Endodermal cell (in vitro differentiated cells): ENCODE results near the gene ATRNL1. TPM values are rescaled to one million over a fixed set of nuclear protein-coding genes. Genes with fewer than 3 reads are reported as not detected.
A peak's percentile ranks its signal among the peaks of the same experiment; 100 is the strongest.

Experiments used
- DNase-seq: peaks from one replicate; pipeline ENCODE4 v3.0.0-alpha.2; 2017
- H3K27ac ChIP-seq: 2 replicates; pipeline ENCODE4 v1.5.1; 2013; ENCODE audit warnings: mild to moderate bottlenecking, low read depth, low read length, moderate library complexity
- H3K27me3 ChIP-seq: 2 replicates; pipeline ENCODE4 v1.6.1; 2013; ENCODE audit warnings: mild to moderate bottlenecking, low read length, moderate library complexity; ENCODE audit not compliant: insufficient read depth, control insufficient read depth, poor library complexity, severe bottlenecking
- H3K36me3 ChIP-seq: 2 replicates; pipeline ENCODE4 v1.7.0; 2013; ENCODE audit warnings: mild to moderate bottlenecking, low read length, moderate library complexity; ENCODE audit not compliant: control insufficient read depth, insufficient read depth
- H3K4me1 ChIP-seq: one replicate; pipeline ENCODE4 v1.7.0; 2013; ENCODE audit warnings: low read length; ENCODE audit not compliant: control insufficient read depth, insufficient read depth
- H3K4me3 ChIP-seq: 2 replicates; pipeline ENCODE4 v1.5.1; 2013; ENCODE audit warnings: mild to moderate bottlenecking, low read length, moderate library complexity
- H3K9ac ChIP-seq: 2 replicates; pipeline ENCODE4 v1.6.1; 2013; ENCODE audit warnings: mild to moderate bottlenecking, low read length, moderate library complexity; ENCODE audit not compliant: poor library complexity, severe bottlenecking; ENCODE audit errors: extremely low read depth
- H3K9me3 ChIP-seq: 2 replicates; pipeline ENCODE4 v1.6.1; 2013; ENCODE audit warnings: mild to moderate bottlenecking, low read length, moderate library complexity; ENCODE audit not compliant: control insufficient read depth
- H3K27ac Mint-ChIP-seq: 2 replicates; pipeline ENCODE4 v1.8.0; 2020; ENCODE audit warnings: mixed read lengths
- H3K27me3 Mint-ChIP-seq: 2 replicates; pipeline ENCODE4 v1.8.0; 2021; ENCODE audit warnings: mild to moderate bottlenecking, mixed read lengths; ENCODE audit not compliant: insufficient read depth
- H3K36me3 Mint-ChIP-seq: 2 replicates; pipeline ENCODE4 v1.8.0; 2020; ENCODE audit warnings: low read depth, mixed read lengths
- H3K4me1 Mint-ChIP-seq: 2 replicates; pipeline ENCODE4 v1.8.0; 2020; ENCODE audit warnings: mixed read lengths
- H3K4me3 Mint-ChIP-seq: 2 replicates; pipeline ENCODE4 v1.8.0; 2020; ENCODE audit warnings: mild to moderate bottlenecking, moderate library complexity, mixed read lengths
- H3K9me3 Mint-ChIP-seq: 2 replicates; pipeline ENCODE4 v1.8.0; 2020; ENCODE audit warnings: mild to moderate bottlenecking, mixed read lengths
- CTCF ChIP-seq: fragments of 200-600 bp; sonication (generic); conservative IDR thresholded peaks from 2 replicates; pipeline ENCODE4 v1.5.0; 2021; ENCODE audit warnings: antibody characterized with exemption, mild to moderate bottlenecking
- WGBS, 2 experiments: methylation state at CpG; one replicate each; pipeline versions ENCODE4 v1.1.5 to v1.1.7; 2013; ENCODE audit warnings: missing lambda C conversion rate in 2 of 2, mixed read lengths in 1 of 2; ENCODE audit not compliant: insufficient coverage in 1 of 2, insufficient read length in 1 of 2; 5-methylcytosine and 5-hydroxymethylcytosine counted together
- total RNA-seq, 2 donors: library from RNA; stranded (reverse); fragmentation: NEBNext Ultra II Directional in 1 of 2; extraction: Animal tissue kit (Norgen Biotek cat#: 25700) in 1 of 2; gene quantifications; 2 replicates in 1 of 2; 3 replicates in 1 of 2; pipeline ENCODE4 v1.2.1, GENCODE V29; 2021

The ATRNL1 gene
- total RNA-seq, 2 donors from 2014 or later, result 8.0 to 9.0 TPM

DNA sequence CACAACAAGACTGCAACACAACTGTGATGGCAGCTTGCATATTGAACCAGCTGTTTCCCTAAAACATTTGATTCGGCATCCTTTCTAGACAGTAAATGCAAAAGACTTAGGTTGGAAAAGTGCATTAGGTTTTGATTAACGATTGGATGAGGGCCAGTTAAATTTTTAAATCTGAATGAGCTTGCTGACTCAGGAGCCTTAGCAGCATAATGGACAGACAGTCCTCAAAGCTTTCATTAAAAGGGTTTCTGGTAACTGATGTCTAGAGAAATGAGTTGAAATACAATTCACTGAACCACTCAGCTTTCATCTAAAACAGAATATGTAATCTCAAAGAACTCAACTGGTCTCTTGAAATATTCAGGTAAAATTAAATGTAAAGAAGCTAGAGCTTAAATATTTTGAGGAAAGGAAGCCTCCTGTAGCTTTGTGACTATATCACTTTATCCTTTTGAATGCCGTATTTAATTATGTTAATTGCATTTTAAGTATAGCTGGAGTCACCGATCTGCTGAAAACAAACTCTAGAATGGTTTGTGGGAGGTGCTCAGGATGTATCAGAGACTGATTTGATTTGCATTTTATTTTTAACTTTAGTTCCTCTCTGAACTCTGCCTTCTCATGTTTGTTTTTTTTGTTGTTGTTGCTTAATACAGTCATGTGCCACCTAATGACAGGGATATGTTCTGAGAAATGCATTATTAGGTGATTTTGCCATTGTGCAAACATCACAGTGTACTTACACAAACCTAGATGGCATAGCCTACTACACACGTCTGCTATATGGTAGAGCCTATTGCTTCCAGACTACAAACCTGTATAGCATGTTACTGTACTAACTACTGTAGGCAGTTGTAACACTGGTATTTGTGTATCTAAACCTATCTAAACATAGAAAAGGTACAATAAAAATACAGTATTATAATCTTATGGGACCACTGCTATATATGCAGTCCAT is 29.2 kb upstream of the ATRNL1 start:
- Histone ChIP-seq H3K36me3 (no peaks in the 10 kb centered on the region), H3K4me1 (peaks cover 3% of the 10 kb centered on the region), H3K9me3 (no peaks in the 10 kb centered on the region), H3K27ac (no peak overlapping the region), H3K9ac (no peak overlapping the region), H3K27me3 (no peaks in the 10 kb centered on the region), H3K4me3 (no peak overlapping the region)
- TF ChIP-seq CTCF, result no peak
- Mint-ChIP-seq H3K27me3 (no peaks in the 10 kb centered on the region), H3K27ac (no peak overlapping the region), H3K4me1 (peaks cover 10% of the 10 kb centered on the region), H3K36me3 (no peaks in the 10 kb centered on the region), H3K4me3 (no peak overlapping the region), H3K9me3 (no peaks in the 10 kb centered on the region)
- no peak for DNase-seq
- 74 to 95% methylated on average over 3 to 5 of the region's 5 CpGs for WGBS, 2 experiments

DNA sequence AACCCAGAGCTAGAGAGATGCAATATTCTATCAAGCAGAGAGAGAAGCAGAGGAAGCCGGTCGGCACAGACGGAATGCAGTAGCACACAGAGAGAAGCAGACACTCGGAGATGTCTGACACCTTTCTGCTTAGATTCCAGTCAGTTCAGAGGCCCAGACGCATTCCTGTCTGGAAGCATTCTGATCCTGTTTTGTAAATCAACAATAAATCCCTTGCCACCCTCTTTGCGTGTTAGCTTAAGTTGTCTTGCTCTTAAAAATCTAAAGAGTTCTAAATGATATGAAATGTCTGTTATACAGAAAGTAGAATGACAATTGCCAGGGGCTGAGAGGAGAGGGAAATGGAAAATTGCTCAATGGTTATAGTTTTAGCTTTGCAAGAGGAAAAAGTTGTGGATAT is 27.4 kb upstream of the ATRNL1 start:
- Mint-ChIP-seq H3K4me1 (peaks cover 10% of the 10 kb centered on the region), H3K27ac (no peak overlapping the region), H3K4me3 (no peak overlapping the region), H3K36me3 (no peaks in the 10 kb centered on the region), H3K27me3 (no peaks in the 10 kb centered on the region), H3K9me3 (no peaks in the 10 kb centered on the region)
- DNase-seq, result no peak
- Histone ChIP-seq H3K4me3 (peak overlapping the region; percentile 2), H3K27ac (peak overlapping the region; percentile 7), H3K9ac (peak overlapping the region; percentile 11), H3K4me1 (peaks cover 3% of the 10 kb centered on the region), H3K27me3 (no peaks in the 10 kb centered on the region), H3K36me3 (no peaks in the 10 kb centered on the region), H3K9me3 (no peaks in the 10 kb centered on the region)
- WGBS, 2 experiments, result 71 to 82% methylated on average over 3 to 6 of the region's 6 CpGs
- TF ChIP-seq CTCF, result no peak

- no peaks in the 10 kb centered on the region for H3K9me3 ChIP-seq
- whole genome bisulfite sequencing, 2 experiments, result 61 to 78% methylated on average over 1 of the region's 1 CpG
- Mint-ChIP-seq H3K9me3 (no peaks in the 10 kb centered on the region), H3K27me3 (no peaks in the 10 kb centered on the region), H3K4me1 (peaks cover 10% of the 10 kb centered on the region), H3K27ac (no peak overlapping the region), H3K36me3 (no peaks in the 10 kb centered on the region), H3K4me3 (no peak overlapping the region)
- TF ChIP-seq CTCF, result no peak
- peak overlapping the region; percentile 11 for H3K9ac ChIP-seq
- DNase-seq, result no peak
- no peaks in the 10 kb centered on the region for H3K36me3 ChIP-seq
- H3K4me1 ChIP-seq, result peaks cover 3% of the 10 kb centered on the region
- H3K4me3 ChIP-seq, result no peak overlapping the region
- no peak overlapping the region for H3K27ac ChIP-seq
- no peaks in the 10 kb centered on the region for H3K27me3 ChIP-seq
Observed at GRCh38 chr10:115066528-115066927, 26.6 kb upstream of the ATRNL1 start.
